ENCODE measurements around the gene TUBB2B. TPM values are rescaled to one million over a fixed set of nuclear protein-coding genes. Genes with fewer than 3 reads are reported as not detected.

The TUBB2B gene
- total RNA-seq, 2 experiments from 2014 or later: 0.27 TPM; not detected in 1

DNA sequence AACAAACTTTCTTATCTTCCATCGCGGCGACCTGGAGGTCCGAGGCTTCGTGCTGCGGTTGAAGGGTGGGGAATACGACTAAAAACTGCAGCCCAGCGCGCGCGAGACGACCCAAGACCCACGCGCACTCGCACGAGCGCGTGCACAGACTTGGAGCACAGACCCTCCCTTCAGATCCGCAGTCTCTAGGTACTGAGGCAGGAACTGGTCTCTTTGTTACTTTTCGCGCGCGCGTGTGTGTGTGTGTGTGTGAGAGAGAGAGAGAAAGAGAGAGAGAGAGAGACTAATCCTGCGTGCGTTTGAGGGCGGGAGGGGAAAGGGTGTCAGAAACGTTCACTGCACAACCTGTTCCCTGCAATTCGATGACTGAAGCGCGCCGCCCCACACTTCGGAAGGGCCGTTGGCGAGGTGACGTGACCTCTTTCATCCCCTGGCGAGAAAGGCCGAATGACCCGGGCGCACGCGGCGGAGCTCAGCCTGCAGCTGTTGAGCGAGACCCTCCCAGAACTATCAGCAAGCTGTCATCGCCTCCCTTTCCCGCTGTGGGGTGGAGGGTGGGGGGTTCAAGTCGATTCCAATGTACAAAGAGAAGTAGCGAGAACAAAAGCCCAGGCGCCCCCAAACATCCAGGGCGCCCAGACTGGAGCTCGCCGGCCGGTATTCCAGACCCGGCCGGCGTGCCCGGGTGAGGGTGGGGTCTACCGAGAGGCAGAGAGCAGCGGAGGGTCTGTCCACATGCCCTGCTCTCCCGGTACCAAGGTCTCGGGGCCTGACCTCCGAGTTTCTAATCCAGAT, 1.5 kb upstream of the TUBB2B start:
- DNase-seq (ENCODE audit: low spot score): no peak
- Histone ChIP-seq H3K79me2 (ENCODE audit: insufficient read depth, low read depth, low read length) (no peaks in the 10 kb centered on the region), H4K20me1 (ENCODE audit: insufficient read depth, low read length) (no peaks in the 10 kb centered on the region), H3K4me1 (ENCODE audit: insufficient read depth, low read length, poor library complexity, severe bottlenecking) (peaks cover 30% of the 10 kb centered on the region), H3K36me3 (ENCODE audit: insufficient read depth, low read length) (no peaks in the 10 kb centered on the region), H3K9me3 (ENCODE audit: low read length) (no peaks in the 10 kb centered on the region), H3K4me3 (ENCODE audit: low read depth, low read length, poor library complexity, severe bottlenecking) (peak overlapping the region; percentile 5), H3K9me2 (ENCODE audit: insufficient read depth, low read length) (no peaks in the 10 kb centered on the region), H3K4me2 (ENCODE audit: low read length) (peak overlapping the region; percentile 49), H3K27ac (ENCODE audit: low read depth, low read length, poor library complexity, severe bottlenecking) (no peak overlapping the region), H2AFZ (ENCODE audit: low read length) (no peak overlapping the region)
- no TSS peak for BruUV-seq (replicated peaks)
- ChIA-PET POLR2A (interaction anchor here (0.7 to 1.0 kb wide), 2 partner anchors 69 to 315 kb away, joined by 3 to 5 read pairs; no protein-coding TSS in a partner anchor), CTCF (ENCODE audit: unreplicated experiment) (no interaction called here)
- peak; percentile 47; the same call in 1 of the 2 replicates for TF ChIP-seq EZH2phosphoT487 (IDR thresholded peaks at IDR 0.05; ENCODE audit: borderline replicate concordance, low read depth, low read length)
- TF ChIP-seq, protein P1, sequence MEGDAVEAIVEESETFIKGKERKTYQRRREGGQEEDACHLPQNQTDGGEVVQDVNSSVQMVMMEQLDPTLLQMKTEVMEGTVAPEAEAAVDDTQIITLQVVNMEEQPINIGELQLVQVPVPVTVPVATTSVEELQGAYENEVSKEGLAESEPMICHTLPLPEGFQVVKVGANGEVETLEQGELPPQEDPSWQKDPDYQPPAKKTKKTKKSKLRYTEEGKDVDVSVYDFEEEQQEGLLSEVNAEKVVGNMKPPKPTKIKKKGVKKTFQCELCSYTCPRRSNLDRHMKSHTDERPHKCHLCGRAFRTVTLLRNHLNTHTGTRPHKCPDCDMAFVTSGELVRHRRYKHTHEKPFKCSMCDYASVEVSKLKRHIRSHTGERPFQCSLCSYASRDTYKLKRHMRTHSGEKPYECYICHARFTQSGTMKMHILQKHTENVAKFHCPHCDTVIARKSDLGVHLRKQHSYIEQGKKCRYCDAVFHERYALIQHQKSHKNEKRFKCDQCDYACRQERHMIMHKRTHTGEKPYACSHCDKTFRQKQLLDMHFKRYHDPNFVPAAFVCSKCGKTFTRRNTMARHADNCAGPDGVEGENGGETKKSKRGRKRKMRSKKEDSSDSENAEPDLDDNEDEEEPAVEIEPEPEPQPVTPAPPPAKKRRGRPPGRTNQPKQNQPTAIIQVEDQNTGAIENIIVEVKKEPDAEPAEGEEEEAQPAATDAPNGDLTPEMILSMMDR (conservative IDR thresholded peaks at IDR 0.05; ENCODE audit: low read length): no peak
- intact Hi-C loops (cut with micrococcal nuclease; ENCODE audit: unreplicated experiment): no loop called here

DNA sequence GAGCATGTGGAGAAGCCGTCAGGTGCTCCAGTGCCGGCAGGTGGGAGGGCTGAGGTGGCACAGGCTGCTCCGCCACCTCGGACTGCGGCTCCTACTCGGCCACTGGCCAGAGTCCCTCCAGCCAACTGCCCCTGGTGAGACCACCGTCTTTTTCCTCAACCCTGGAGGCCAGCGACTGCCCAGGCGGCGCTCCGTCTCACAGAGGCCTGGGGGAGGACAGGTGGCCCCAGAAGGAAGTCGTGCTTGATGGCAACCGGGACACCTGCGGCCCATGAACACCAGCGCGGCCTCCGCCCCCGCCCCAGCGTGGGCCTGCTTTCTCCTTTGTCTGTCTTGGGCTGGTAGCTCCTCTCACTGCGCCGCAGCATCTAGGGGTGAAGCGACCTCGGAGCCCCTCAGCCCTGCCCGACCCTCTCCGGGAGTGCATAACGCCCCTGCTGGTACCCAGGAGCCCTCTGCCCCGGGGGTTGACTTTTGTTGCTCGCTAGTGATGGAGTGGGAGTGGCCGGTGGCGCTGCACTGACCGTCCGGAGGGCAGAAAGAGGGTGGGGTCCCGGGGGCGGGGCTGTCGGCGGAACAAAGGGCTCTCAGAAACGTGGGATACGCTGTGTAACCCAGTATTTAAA, 706 bp upstream of the TUBB2B start:
- Histone ChIP-seq H3K4me1 (ENCODE audit: insufficient read depth, low read length, poor library complexity, severe bottlenecking) (peaks cover 30% of the 10 kb centered on the region), H3K36me3 (ENCODE audit: insufficient read depth, low read length) (no peaks in the 10 kb centered on the region), H3K79me2 (ENCODE audit: insufficient read depth, low read depth, low read length) (no peaks in the 10 kb centered on the region), H3K4me3 (ENCODE audit: low read depth, low read length, poor library complexity, severe bottlenecking) (peak overlapping the region; percentile 56), H3K9me3 (ENCODE audit: low read length) (no peaks in the 10 kb centered on the region), H3K4me2 (ENCODE audit: low read length) (peak overlapping the region; percentile 89), H3K9me2 (ENCODE audit: insufficient read depth, low read length) (no peaks in the 10 kb centered on the region), H3K27ac (ENCODE audit: low read depth, low read length, poor library complexity, severe bottlenecking) (no peak overlapping the region), H4K20me1 (ENCODE audit: insufficient read depth, low read length) (no peaks in the 10 kb centered on the region), H2AFZ (ENCODE audit: low read length) (no peak overlapping the region)
- ChIA-PET POLR2A (no interaction called here), CTCF (ENCODE audit: unreplicated experiment) (interaction anchor here (1.0 kb wide), 1 partner anchor 24 kb away, joined by 3 read pairs; no protein-coding TSS in a partner anchor)
- intact Hi-C loops (cut with micrococcal nuclease; ENCODE audit: unreplicated experiment): no loop called here
- DNase-seq (ENCODE audit: low spot score): no peak
- TF ChIP-seq, protein P1 (conservative IDR thresholded peaks at IDR 0.05; ENCODE audit: low read length): no peak
- TF ChIP-seq EZH2phosphoT487 (IDR thresholded peaks at IDR 0.05; ENCODE audit: borderline replicate concordance, low read depth, low read length): no peak
- no TSS peak for BruUV-seq (replicated peaks)

All from OCI-LY7 (cell line).